ENCODE results near the gene CABP2.

DNA sequence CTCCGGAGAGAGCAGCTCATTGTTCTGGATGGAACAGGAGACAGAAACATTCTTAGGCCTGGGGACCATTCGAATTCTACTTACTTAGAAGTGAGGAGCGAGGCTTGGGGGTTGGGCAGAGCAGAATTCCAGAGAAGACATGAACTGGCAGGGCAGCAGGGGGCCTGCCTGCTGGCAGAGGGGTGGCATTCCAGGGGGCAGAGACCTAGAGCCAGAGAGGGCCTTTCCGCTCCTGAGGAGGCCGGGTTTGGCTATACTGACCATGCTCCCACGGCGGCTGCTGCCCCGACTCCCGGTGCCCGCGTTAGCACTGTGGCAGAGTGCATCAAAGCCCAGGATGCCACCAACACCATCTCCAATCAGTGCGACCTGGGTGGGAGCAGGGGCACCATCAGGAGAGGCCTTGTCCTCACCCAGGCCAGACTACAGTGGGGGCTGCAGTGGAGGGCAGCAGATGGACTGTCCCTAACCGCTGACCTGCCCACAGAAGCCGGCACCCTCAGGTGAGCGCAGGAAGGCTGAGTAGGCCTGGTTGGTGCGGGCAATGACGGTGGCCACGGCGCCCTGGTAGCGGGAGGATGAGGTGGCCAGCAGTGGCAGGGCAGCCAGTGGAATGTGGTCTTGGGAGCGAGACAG lies 25.5 kb downstream of the CABP2 start:
- TF ChIP-seq CTCF (IDR thresholded peaks at IDR 0.05; ENCODE audit: borderline replicate concordance, extremely low read depth, low read length, poor library complexity, severe bottlenecking) = no peak
- no peak for TF ChIP-seq EZH2 (IDR thresholded peaks at IDR 0.05; ENCODE audit: borderline replicate concordance, low read depth, low read length, severe bottlenecking)

Data from DND-41 (cell line).